ENCODE measurements around the gene NHEJ1.

NHEJ1 gene

GRCh38 chr2:219198974-219199373 lies 38.4 kb upstream of the NHEJ1 start:
- Mint-ChIP-seq H3K4me3 (no peak overlapping the region), H3K36me3 (no peaks in the 10 kb centered on the region)

DNA sequence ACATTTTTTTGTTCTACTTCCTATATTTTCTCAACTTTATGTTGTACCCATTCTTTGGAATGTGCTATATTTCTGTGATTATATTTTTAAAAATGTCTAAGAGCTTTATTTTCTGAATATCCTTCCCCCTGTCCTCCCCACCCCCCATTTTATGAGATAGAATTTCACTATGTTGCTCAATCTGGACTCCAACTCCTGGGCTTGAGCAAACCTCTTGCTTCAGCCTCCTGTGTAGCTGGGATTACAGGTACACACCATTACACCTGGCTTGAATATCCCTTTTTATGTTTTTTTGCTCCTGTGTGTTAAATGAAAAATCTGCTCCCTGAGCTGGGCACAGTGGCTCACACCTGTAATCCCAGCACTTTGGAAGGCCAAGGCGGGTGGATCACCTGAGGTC lies 36.8 kb upstream of the NHEJ1 start:
- Mint-ChIP-seq H3K27ac (no peak overlapping the region), H3K4me3 (no peak overlapping the region), H3K27me3 (peaks cover 13% of the 10 kb centered on the region), H3K4me1 (no peaks in the 10 kb centered on the region), H3K36me3 (no peaks in the 10 kb centered on the region), H3K9me3 (no peaks in the 10 kb centered on the region)
- no peak for ATAC-seq

More at GRCh38 chr2:219198974-219199373, 38.4 kb upstream of the NHEJ1 start:
- peaks cover 13% of the 10 kb centered on the region for H3K27me3 Mint-ChIP-seq
- no peaks in the 10 kb centered on the region for H3K9me3 Mint-ChIP-seq
- no peaks in the 10 kb centered on the region for H3K4me1 Mint-ChIP-seq
- ATAC-seq = no peak
- H3K27ac Mint-ChIP-seq = no peak overlapping the region

DNA sequence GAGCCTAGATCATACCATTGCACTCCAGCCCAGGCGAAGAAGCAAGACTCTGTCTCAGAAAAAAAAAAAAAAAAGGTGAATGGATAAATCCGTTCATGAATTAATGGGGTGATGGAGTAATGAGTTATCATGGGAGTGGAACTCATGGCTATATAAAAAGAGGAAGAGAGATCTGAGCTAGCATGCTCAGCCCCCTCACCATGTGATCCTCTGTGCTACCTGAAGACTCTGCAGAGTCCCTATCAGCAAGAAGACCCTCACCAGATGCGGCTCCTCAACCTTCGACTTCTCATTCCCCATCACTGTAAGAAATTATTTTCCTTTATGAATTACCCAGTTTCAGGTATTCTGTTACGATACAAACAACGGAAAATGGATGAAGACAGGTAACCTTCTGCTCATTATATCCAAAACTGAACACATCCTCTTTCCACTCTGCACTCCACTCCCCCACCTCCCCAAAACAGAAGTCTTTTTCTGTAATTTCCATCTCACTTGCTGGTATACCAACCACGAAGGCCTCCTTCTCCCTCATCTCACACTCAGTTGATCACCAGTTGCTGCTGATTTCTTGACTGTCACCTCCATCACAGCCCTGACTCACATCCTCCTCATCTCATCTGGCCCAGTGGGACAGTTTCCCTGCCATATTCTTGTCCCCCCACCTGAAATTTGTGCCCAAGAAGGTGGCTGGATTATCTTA lies 26.3 kb upstream of the NHEJ1 start:
- peak overlapping the region; percentile 84 for H3K27ac Mint-ChIP-seq
- peaks cover 27% of the 10 kb centered on the region for H3K36me3 Mint-ChIP-seq
- H3K4me3 Mint-ChIP-seq = peak overlapping the region; percentile 1
- no peaks in the 10 kb centered on the region for H3K9me3 Mint-ChIP-seq
- H3K4me1 Mint-ChIP-seq = peaks cover 29% of the 10 kb centered on the region
- no peaks in the 10 kb centered on the region for H3K27me3 Mint-ChIP-seq
- peak; percentile 95 for ATAC-seq

DNA sequence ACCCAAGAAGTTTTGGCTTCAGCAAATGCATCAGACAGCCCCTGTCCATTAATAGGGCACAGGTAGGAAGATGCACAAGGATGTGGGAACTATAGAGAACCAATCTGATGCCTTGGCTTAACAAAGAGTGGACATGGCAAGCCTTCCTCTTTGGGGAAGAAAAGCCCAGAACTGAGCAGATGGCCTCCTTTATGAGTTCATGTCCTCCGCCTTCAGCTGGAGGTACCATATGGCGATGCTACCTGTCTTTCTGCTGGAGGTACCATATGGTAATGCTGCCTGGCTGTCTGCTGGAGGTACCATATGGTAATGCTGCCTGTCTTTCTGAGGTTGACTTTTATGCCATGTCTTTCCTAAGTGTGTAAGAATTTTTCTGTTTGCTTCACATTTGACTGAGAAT lies 23.5 kb upstream of the NHEJ1 start:
- Mint-ChIP-seq H3K4me3 (no peak overlapping the region), H3K9me3 (no peaks in the 10 kb centered on the region), H3K4me1 (peaks cover 52% of the 10 kb centered on the region), H3K27me3 (no peaks in the 10 kb centered on the region), H3K36me3 (peaks cover 44% of the 10 kb centered on the region), H3K27ac (peak overlapping the region; percentile 36)
- ATAC-seq = no peak

DNA sequence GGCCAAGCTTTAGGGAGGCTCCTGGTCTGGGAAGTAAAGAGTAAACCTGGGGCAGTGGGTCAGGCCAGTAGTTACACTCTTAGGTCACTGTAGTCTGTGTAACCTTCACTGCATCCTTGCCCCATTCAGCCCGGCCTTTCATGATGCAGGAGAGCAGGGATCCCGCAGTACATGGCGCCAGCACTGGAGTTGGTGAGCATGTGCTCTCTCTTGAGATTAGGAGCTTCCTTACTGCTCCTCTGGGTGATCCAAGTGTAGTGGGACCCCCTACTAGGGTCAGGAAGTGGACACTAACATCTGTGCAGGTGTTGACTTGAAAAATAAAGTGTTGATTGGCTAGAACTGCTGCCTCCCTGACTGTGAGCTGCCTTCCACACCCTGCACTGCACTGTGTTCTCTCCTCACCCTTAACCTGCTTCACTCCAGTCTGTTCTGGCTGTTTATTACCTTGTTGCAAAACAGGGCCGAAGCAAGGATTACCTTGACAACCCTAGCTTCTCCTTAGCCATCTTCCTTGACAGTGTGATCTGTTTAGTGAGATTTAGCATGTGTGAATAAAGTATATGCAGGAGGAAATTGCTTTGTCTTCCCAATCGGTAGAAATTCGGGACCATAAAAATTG lies 22.6 kb upstream of the NHEJ1 start:
- no peak overlapping the region for H3K4me3 Mint-ChIP-seq
- peaks cover 59% of the 10 kb centered on the region for H3K4me1 Mint-ChIP-seq
- peak overlapping the region; percentile 61 for H3K27ac Mint-ChIP-seq
- H3K9me3 Mint-ChIP-seq = no peaks in the 10 kb centered on the region
- peaks cover 44% of the 10 kb centered on the region for H3K36me3 Mint-ChIP-seq
- no peak for ATAC-seq
- H3K27me3 Mint-ChIP-seq = no peaks in the 10 kb centered on the region

DNA sequence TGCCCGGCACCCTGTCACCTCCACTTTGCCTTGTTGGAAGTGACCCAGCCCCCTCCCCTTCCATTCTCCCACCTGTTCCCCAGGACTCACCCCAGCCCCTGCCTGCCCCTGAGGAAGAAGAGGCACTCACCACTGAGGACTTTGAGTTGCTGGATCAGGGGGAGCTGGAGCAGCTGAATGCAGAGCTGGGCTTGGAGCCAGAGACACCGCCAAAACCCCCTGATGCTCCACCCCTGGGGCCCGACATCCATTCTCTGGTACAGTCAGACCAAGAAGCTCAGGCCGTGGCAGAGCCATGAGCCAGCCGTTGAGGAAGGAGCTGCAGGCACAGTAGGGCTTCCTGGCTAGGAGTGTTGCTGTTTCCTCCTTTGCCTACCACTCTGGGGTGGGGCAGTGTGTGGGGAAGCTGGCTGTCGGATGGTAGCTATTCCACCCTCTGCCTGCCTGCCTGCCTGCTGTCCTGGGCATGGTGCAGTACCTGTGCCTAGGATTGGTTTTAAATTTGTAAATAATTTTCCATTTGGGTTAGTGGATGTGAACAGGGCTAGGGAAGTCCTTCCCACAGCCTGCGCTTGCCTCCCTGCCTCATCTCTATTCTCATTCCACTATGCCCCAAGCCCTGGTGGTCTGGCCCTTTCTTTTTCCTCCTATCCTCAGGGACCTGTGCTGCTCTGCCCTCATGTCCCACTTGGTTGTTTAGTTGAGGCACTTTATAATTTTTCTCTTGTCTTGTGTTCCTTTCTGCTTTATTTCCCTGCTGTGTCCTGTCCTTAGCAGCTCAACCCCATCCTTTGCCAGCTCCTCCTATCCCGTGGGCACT lies 21.9 kb upstream of the NHEJ1 start:
- Mint-ChIP-seq H3K27ac (peak overlapping the region; percentile 61), H3K9me3 (no peaks in the 10 kb centered on the region), H3K27me3 (no peaks in the 10 kb centered on the region), H3K4me1 (peaks cover 60% of the 10 kb centered on the region), H3K4me3 (no peak overlapping the region), H3K36me3 (peaks cover 44% of the 10 kb centered on the region)
- ATAC-seq = no peak

GRCh38 chr2:219181531-219181930 lies 20.9 kb upstream of the NHEJ1 start:
- H3K9me3 Mint-ChIP-seq = no peaks in the 10 kb centered on the region
- no peak for ATAC-seq
- peak overlapping the region; percentile 50 for H3K27ac Mint-ChIP-seq
- H3K27me3 Mint-ChIP-seq = no peaks in the 10 kb centered on the region
- H3K4me3 Mint-ChIP-seq = no peak overlapping the region
- peaks cover 57% of the 10 kb centered on the region for H3K4me1 Mint-ChIP-seq
- H3K36me3 Mint-ChIP-seq = peaks cover 44% of the 10 kb centered on the region

- Mint-ChIP-seq H3K4me3 (no peak overlapping the region), H3K27me3 (no peaks in the 10 kb centered on the region), H3K27ac (peak overlapping the region; percentile 50), H3K4me1 (peaks cover 59% of the 10 kb centered on the region), H3K36me3 (peaks cover 44% of the 10 kb centered on the region), H3K9me3 (no peaks in the 10 kb centered on the region)
- no peak for ATAC-seq
Observed at GRCh38 chr2:219180961-219181360, 20.3 kb upstream of the NHEJ1 start.

DNA sequence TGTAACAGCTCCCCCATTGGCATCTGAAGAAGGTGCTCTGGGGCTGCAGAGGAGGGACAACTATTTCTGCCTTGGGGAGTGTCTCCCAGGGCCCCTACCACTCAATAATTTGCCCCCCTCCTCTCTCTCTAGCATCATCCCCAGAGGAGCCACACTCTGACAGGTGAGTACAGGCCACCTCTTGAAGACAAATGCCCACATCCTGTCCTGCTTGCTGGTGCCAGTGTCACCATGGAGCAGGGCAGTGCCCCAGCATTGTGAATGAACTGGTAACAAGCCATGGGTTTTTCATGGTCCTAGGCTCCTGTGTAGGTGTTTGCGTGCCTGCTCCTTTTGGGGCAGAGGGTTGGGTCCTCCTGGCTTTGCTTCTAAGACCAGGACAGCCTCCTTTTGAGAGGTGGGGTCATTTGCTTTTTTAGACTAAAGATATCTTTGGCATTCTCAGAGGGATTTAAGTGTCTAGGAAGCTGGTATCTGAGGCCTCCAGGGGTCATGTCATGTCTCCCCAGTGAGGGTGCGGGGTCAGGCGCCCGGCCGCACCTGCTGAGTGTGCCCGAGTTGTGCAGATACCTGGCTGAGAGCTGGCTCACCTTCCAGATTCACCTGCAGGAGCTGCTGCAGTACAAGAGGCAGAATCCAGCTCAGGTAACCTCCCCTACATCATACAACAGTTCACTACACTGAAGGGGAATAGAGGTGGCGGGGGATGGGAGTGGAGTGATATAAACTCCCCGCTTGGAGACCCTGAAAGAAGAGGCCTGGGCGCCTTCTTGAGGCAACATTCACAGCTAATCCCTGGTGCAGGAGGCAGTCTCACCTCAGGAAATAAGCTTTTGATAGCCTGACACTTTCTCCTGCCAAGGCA lies 19.2 kb upstream of the NHEJ1 start:
- no peaks in the 10 kb centered on the region for H3K27me3 Mint-ChIP-seq

GRCh38 chr2:219178377-219179175 lies 18.0 kb upstream of the NHEJ1 start:
- Mint-ChIP-seq H3K4me1 (peaks cover 75% of the 10 kb centered on the region), H3K27ac (peak overlapping the region; percentile 99), H3K9me3 (no peaks in the 10 kb centered on the region), H3K4me3 (peak overlapping the region; percentile 88), H3K36me3 (peaks cover 41% of the 10 kb centered on the region), H3K27me3 (no peaks in the 10 kb centered on the region)
- peak; percentile 18 for ATAC-seq

More for the DNA sequence above, 19.2 kb upstream of the NHEJ1 start:
- Mint-ChIP-seq H3K4me1 (peaks cover 64% of the 10 kb centered on the region), H3K36me3 (peaks cover 36% of the 10 kb centered on the region), H3K27ac (peak overlapping the region; percentile 99), H3K9me3 (no peaks in the 10 kb centered on the region), H3K4me3 (peak overlapping the region; percentile 88)
- ATAC-seq = no peak

- peak within 1 kb of the TSS; percentile 99 for H3K27ac Mint-ChIP-seq
- H3K4me1 Mint-ChIP-seq = peaks cover 74% of the 10 kb centered on the region
Observed at GRCh38 chr2:219177552-219178376, 17.1 kb upstream of the NHEJ1 start, which contains the start of gene RETREG2. RETREG2 (plus strand) TSS chr2:219178275; CDS start chr2:219178353, 78 bp downstream.

DNA sequence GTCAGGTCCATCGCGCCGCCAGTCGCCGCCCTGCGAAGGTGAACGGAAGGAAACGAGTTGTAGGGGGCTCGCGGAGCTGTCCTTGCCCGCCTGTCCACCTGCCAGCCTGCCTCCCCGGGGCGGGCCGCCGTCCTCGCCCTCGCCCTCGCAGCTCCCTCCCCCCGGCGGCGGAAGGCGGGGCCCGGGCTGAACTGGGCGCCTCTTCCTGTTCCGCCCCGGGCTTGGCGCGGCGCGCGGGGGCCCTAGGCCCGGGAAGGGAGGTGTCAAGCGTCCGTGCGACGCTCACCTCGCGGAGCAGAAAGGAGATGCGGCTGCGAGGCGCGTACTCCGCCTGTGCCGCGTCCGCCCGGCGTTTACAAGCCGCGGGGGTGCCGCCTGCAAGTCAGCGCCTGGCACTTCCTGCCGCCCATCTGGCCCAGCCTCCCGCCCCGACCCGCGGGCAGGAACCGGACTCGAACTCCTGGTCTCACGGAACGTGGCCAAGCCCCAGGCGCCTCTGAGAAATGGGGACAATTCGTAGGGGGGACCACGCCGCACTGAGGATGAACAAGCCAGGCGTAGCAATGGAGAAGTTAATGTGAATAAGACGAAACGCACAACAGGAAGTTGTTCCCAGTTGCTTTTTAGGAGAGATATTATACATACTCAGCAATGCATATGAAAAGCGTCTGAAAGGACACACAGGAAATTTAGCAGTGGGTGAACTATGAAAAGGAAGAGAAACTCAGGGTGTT lies 16.4 kb upstream of the NHEJ1 start, which contains the start of gene CNPPD1:
Gene CNPPD1 (minus strand): TSS at position 108 of the 734 bp plus-strand sequence. CDS start 97 bp downstream, at position 11.
- Mint-ChIP-seq H3K27ac (peak within 1 kb of the TSS; percentile 99), H3K27me3 (no peaks in the 10 kb centered on the region), H3K9me3 (no peaks in the 10 kb centered on the region), H3K4me1 (peaks cover 79% of the 10 kb centered on the region), H3K36me3 (peaks cover 45% of the 10 kb centered on the region), H3K4me3 (peak within 1 kb of the TSS; percentile 88)
- ATAC-seq = peak; percentile 88

More at GRCh38 chr2:219177552-219178376, 17.1 kb upstream of the NHEJ1 start, which contains the start of gene RETREG2:
- Mint-ChIP-seq H3K9me3 (no peaks in the 10 kb centered on the region), H3K36me3 (peaks cover 39% of the 10 kb centered on the region), H3K4me3 (peak within 1 kb of the TSS; percentile 88), H3K27me3 (no peaks in the 10 kb centered on the region)
- ATAC-seq = peak; percentile 70
